Mesodermal cell (in vitro differentiated cells): ENCODE measurements around the gene TCP11L2.
"Not testable (repeated sequence)": the region's sequence is repeated elsewhere in the genome, so short reads cannot be mapped to it uniquely, and the experiment has no call there.

Experiments used
- H3K27ac ChIP-seq: 2 replicates; pipeline ENCODE4 v1.7.0; 2013; ENCODE audit warnings: mild to moderate bottlenecking, low read depth, low read length, moderate library complexity; ENCODE audit not compliant: severe bottlenecking
- H3K36me3 ChIP-seq: 2 replicates; pipeline ENCODE4 v1.7.1; 2013; ENCODE audit warnings: mild to moderate bottlenecking, low read length, moderate library complexity; ENCODE audit not compliant: control insufficient read depth, insufficient read depth
- H3K4me1 ChIP-seq: one replicate; pipeline ENCODE4 v1.7.1; 2013; ENCODE audit warnings: mild to moderate bottlenecking, low read length; ENCODE audit not compliant: insufficient read depth, control insufficient read depth, poor library complexity, severe bottlenecking
- H3K4me3 ChIP-seq: 2 replicates; pipeline ENCODE4 v1.7.0; 2013; ENCODE audit warnings: low read length, control low read depth, mild to moderate bottlenecking; ENCODE audit not compliant: insufficient read depth, poor library complexity, severe bottlenecking; ENCODE audit errors: extremely low read depth
- H3K9me3 ChIP-seq: 2 replicates; pipeline ENCODE4 v1.7.1; 2013; ENCODE audit warnings: mild to moderate bottlenecking, low read length, moderate library complexity; ENCODE audit not compliant: control insufficient read depth
- WGBS, 2 experiments: methylation state at CpG; one replicate each; pipeline ENCODE4 v1.1.5; 2013; ENCODE audit warnings: missing lambda C conversion rate in 2 of 2; ENCODE audit not compliant: insufficient coverage in 2 of 2; 5-methylcytosine and 5-hydroxymethylcytosine counted together

Gene TCP11L2

GRCh38 chr12:106305376-106305775 lies 2.8 kb downstream of the TCP11L2 start:
- Histone ChIP-seq H3K4me3 (no peak overlapping the region), H3K4me1 (peaks cover 14% of the 10 kb centered on the region), H3K36me3 (no peaks in the 10 kb centered on the region), H3K9me3 (no peaks in the 10 kb centered on the region), H3K27ac (no peak overlapping the region)
- whole genome bisulfite sequencing, 2 experiments = 76 to 81% methylated on average over 5 of the region's 5 CpGs

DNA sequence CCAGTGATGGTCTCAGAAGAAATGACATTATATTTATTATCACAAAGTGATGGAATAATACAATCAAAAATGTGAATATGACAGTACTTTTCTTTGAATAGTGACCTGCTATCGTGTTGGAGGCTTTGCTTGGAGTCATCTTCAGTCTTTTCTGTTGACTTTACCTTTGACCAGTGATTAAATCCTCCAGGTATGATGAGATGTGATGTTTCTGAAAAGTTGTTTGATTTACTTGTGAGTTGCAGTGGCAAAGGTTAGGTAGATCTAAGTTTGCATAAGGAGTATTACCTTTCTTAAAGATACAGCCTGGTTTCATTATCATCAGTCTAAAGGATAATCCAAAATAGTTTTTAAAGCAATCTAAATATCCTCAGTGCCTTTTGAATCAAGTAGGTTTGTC lies 4.6 kb downstream of the TCP11L2 start:
- WGBS, 2 experiments = 100% methylated on average over 1 of the region's 1 CpG; no CpG with 5 or more reads in 1 of the 2 experiments
- Histone ChIP-seq H3K36me3 (no peaks in the 10 kb centered on the region), H3K9me3 (no peaks in the 10 kb centered on the region), H3K27ac (no peak overlapping the region), H3K4me3 (no peak overlapping the region), H3K4me1 (peaks cover 15% of the 10 kb centered on the region)

DNA sequence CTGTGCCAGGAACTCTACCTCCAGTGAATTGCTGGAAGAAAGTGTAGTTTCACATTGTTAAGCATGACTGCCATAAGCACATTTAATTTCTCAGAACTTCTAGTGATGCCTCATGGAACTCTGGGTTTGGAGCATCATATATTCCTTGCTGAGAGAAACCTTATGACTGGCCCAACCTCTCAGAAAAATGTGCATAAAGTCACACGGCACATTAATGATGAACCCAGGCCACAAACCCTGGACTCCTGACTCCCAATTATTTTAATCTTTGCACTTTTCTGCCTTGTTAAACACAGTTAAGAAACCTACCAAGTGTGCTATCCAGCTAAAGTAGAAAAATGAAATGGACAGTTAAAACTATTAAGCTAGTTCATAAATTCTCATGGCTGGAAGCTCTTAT lies 5.6 kb downstream of the TCP11L2 start:
- H3K27ac ChIP-seq = no peak overlapping the region

DNA sequence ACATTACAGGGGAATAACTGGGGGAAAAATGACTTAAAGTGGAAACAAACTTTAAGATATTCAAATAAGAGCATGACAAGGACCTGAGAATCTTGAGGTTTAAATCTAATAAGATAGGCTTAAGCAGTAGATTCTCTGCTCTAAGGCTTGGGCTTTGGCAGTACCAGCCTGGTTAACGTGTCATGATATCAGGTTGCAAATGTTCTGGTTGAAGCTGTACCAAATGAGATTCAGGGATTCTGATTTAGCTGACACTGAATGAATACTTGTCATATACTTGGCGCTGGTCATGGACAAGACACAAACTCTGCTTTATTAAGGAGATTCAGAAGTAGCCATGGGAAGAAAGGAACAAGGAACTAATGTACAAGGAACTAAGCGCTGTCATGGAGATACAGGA lies 6.1 kb downstream of the TCP11L2 start:
- Histone ChIP-seq H3K4me1 (peaks cover 11% of the 10 kb centered on the region), H3K9me3 (no peaks in the 10 kb centered on the region), H3K27ac (no peak overlapping the region), H3K36me3 (no peaks in the 10 kb centered on the region), H3K4me3 (no peak overlapping the region)
- WGBS, 2 experiments = 90 to 98% methylated on average over 3 of the region's 3 CpGs

More for the DNA sequence above, 5.6 kb downstream of the TCP11L2 start:
- Histone ChIP-seq H3K36me3 (no peaks in the 10 kb centered on the region), H3K4me1 (peaks cover 15% of the 10 kb centered on the region), H3K9me3 (no peaks in the 10 kb centered on the region), H3K4me3 (no peak overlapping the region)
- 100% methylated on average over 1 of the region's 1 CpG; no CpG with 5 or more reads in 1 of the 2 experiments for WGBS, 2 experiments

DNA sequence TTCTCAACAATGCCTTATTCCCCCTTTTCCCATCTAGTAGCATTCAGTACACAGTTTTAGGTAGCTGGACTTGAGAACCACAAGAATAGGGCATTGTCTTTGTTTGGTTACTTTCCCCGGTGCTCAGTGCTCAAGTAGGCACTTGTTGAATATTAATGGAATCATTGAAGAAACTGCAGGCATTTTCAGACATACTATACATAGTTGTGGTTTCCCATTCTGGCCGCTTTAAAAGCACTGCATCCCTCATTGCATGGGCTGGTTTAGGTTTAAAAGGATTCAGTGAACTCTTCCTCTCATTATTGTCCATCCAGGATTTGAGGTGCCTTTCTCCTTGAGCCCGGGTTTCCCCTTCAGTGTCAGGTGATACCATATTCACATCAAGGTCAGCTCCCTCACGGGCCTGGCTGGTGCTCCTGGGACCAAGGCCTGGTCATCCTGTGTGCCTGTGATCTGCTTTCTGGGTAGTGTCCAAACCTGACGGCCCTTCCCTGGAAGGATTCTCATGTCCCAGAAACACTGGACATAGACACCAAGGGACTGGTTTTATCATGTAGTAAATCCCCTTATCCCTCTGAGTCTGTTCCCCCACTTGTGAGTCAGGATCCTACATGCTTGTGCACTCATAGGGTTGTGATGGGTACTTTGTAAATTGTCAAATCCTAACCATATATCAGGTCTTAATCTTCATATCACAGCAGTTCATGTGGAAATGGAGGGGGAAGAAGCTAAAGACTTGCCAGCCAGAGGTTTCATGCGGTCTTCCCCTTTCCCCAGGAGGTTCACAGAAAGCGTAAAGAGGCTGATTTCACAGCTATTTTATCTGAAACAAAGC lies 7.4 kb downstream of the TCP11L2 start:
- WGBS, 2 experiments = 84 to 96% methylated on average over 4 of the region's 7 CpGs
- H3K4me3 ChIP-seq = no peak overlapping the region
- peak overlapping the region; percentile 29 for H3K27ac ChIP-seq
- peaks cover 9% of the 10 kb centered on the region for H3K4me1 ChIP-seq
- no peaks in the 10 kb centered on the region for H3K36me3 ChIP-seq
- no peaks in the 10 kb centered on the region for H3K9me3 ChIP-seq

DNA sequence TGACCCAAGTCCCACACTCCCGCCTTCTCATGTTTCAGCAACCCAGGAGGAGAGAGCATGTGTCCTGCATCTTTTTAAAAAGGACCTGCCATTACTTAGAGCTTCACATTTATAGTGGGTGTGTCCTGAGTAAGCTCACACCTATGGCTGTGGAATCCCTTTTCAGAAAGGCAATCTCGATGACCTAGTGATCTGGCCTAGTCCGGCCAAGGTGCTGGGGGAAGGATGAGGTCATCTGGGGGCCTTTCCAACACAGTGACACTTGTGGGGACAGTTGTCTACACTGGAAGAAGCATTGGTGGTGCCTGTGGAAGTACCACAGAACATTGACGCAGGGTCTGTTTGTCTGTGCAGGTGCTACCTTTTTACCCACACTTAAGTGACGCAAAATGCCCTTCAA lies 8.2 kb downstream of the TCP11L2 start:
- Histone ChIP-seq H3K36me3 (no peaks in the 10 kb centered on the region), H3K9me3 (no peaks in the 10 kb centered on the region), H3K4me1 (peaks cover 9% of the 10 kb centered on the region), H3K27ac (no peak overlapping the region), H3K4me3 (no peak overlapping the region)
- WGBS, 2 experiments = 94 to 96% methylated on average over 4 to 5 of the region's 5 CpGs

DNA sequence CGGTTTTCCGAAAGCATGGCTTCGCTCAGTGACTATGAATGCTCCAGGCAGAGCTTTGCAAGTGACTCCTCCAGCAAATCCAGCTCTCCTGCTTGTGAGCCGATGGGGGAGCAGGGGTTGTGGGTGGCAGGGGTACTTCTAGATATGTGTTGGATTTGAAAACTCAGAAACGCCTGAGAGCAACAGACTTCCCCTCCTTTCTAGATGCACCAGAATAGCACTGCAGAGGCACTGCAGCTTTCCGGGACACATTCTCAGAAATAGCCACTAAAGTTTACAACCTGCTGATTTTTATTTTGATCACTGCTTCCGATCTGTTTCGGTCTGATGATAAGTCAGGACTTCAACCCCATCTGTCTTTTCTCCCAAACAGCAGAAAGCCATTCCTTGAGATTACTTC lies 8.6 kb downstream of the TCP11L2 start:
- WGBS, 2 experiments = 85 to 86% methylated on average over 6 to 8 of the region's 8 CpGs
- H3K9me3 ChIP-seq = no peaks in the 10 kb centered on the region
- peaks cover 9% of the 10 kb centered on the region for H3K4me1 ChIP-seq
- no peak overlapping the region for H3K4me3 ChIP-seq
- no peak overlapping the region for H3K27ac ChIP-seq
- H3K36me3 ChIP-seq = no peaks in the 10 kb centered on the region

GRCh38 chr12:106313413-106313812 lies 10.9 kb downstream of the TCP11L2 start:
- not testable (repeated sequence) for H3K4me3 ChIP-seq, H3K4me1 ChIP-seq, H3K9me3 ChIP-seq, H3K27ac ChIP-seq, H3K36me3 ChIP-seq
- WGBS, 2 experiments = 100% methylated on average over 1 of the region's 4 CpGs; no CpG with 5 or more reads in 1 of the 2 experiments

GRCh38 chr12:106315523-106315922 lies 13.0 kb downstream of the TCP11L2 start:
- Histone ChIP-seq H3K9me3 (no peaks in the 10 kb centered on the region), H3K4me1 (no peaks in the 10 kb centered on the region), H3K4me3 (no peak overlapping the region), H3K27ac (no peak overlapping the region), H3K36me3 (peaks cover 7% of the 10 kb centered on the region)
- WGBS, 2 experiments = 86 to 94% methylated on average over 2 of the region's 4 CpGs

DNA sequence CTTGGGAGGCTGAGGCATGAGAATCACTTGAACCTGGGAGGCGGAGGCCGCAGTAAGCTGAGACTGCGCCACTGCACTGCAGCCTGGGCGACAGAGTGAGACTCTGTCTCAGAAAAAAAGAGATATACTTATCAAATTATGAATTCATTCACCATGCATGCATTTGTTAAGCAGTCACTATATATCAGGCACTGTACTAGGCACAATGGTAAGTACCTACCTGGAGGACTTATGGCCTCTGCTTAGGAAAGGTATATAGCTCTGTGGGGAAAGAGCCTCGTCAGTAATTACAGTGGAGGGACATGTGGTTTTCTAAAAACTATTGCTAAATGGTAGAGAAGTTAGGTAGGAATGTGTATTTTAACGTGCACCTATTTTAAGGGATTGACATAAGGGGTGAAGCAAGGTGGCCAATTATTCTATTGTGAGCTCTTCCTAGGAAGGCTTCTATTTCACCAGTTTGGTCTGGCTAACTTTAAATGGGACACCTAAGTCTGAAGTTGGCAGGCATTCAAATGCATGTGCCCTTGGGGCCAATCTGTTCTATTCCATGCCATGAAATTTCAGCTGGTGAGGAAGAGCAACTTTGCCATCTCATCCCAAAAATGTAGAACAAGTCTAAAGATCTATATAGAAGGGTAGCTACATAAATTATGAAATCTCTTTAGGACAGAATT lies 15.0 kb downstream of the TCP11L2 start:
- Histone ChIP-seq H3K4me1 (no peaks in the 10 kb centered on the region), H3K9me3 (no peaks in the 10 kb centered on the region), H3K4me3 (no peak overlapping the region), H3K27ac (no peak overlapping the region), H3K36me3 (peaks cover 12% of the 10 kb centered on the region)
- 79 to 90% methylated on average over 2 to 3 of the region's 6 CpGs for WGBS, 2 experiments
